ENCODE measurements around the gene TMEM147.
A peak's percentile ranks its signal among the peaks of the same experiment; 100 is the strongest.

TMEM147 gene

GRCh38 chr19:35525873-35526272 is 19.6 kb upstream of the TMEM147 start:
- no peak overlapping the region for H3K4me3 ChIP-seq (replicated peaks in 1 of 2; ENCODE audit: low read depth in 2 of 2, low read length in 2 of 2)
- DNase-seq (ENCODE audit: low read depth in 2 of 2), result no peak
- no peak for TF ChIP-seq CTCF (IDR thresholded peaks at IDR 0.05; ENCODE audit: low read depth, low read length)

GRCh38 chr19:35528218-35529038 is 17.0 kb upstream of the TMEM147 start, which contains the start of gene SBSN:
TSS of gene SBSN (minus strand) at chr19:35528311. CDS start at chr19:35528281, 30 bp downstream.
- DNase-seq (ENCODE audit: low read depth in 2 of 2), result peak; percentile 79 to 84
- no peak within 1 kb of the TSS for H3K4me3 ChIP-seq (replicated peaks in 1 of 2; ENCODE audit: low read depth in 2 of 2, low read length in 2 of 2)
- no peak for TF ChIP-seq CTCF (IDR thresholded peaks at IDR 0.05; ENCODE audit: low read depth, low read length)

GRCh38 chr19:35529241-35530218 is 15.9 kb upstream of the TMEM147 start:
- no peak for TF ChIP-seq CTCF (IDR thresholded peaks at IDR 0.05; ENCODE audit: low read depth, low read length)
- DNase-seq (ENCODE audit: low read depth in 2 of 2), result no peak
- H3K4me3 ChIP-seq (replicated peaks in 1 of 2; ENCODE audit: low read depth in 2 of 2, low read length in 2 of 2), result no peak overlapping the region

GRCh38 chr19:35531291-35531690 is 14.1 kb upstream of the TMEM147 start:
- no peak for DNase-seq (ENCODE audit: low read depth in 2 of 2)
- TF ChIP-seq CTCF (IDR thresholded peaks at IDR 0.05; ENCODE audit: low read depth, low read length), result no peak
- no peak overlapping the region for H3K4me3 ChIP-seq (replicated peaks in 1 of 2; ENCODE audit: low read depth in 2 of 2, low read length in 2 of 2)

GRCh38 chr19:35533201-35533821 is 12.1 kb upstream of the TMEM147 start, which contains the start of gene GAPDHS:
TSS of gene GAPDHS (plus strand) at chr19:35533456. CDS start at chr19:35533528, 72 bp downstream.
- H3K4me3 ChIP-seq (replicated peaks in 1 of 2; ENCODE audit: low read depth in 2 of 2, low read length in 2 of 2), result no peak within 1 kb of the TSS
- DNase-seq (ENCODE audit: low read depth in 2 of 2), result no peak
- TF ChIP-seq CTCF (IDR thresholded peaks at IDR 0.05; ENCODE audit: low read depth, low read length), result no peak

GRCh38 chr19:35533822-35534392 is 11.5 kb upstream of the TMEM147 start:
- no peak for TF ChIP-seq CTCF (IDR thresholded peaks at IDR 0.05; ENCODE audit: low read depth, low read length)
- no peak overlapping the region for H3K4me3 ChIP-seq (replicated peaks in 1 of 2; ENCODE audit: low read depth in 2 of 2, low read length in 2 of 2)
- DNase-seq (ENCODE audit: low read depth in 2 of 2), result peak; percentile 32 to 65
